Activated CD4-positive, CD25-positive, alpha-beta regulatory T cell treated with anti-CD3 and anti-CD28 coated beads, Interleukin-2, amount 50 U/mL, for 16 hours (primary cell): Measurements from ENCODE around the gene HOTAIR.

Experiments
- DNase-seq: peaks from one replicate; pipeline ENCODE4 v3.0.0-alpha.2; 2020; ENCODE audit warnings: low read depth, low spot score

The HOTAIR gene

GRCh38 chr12:54000116-54001114 lies 25.7 kb upstream of the HOTAIR start, which contains the start of gene HOXC9:
HOXC9 (plus strand) TSS chr12:54000161; CDS start chr12:54000189, 28 bp downstream.
- DNase-seq, result no peak

- DNase-seq, result no peak
These were observed 24.9 kb upstream of the HOTAIR start for GRCh38 chr12:53999559-54000115.

- DNase-seq, result no peak
These were observed 24.1 kb upstream of the HOTAIR start for GRCh38 chr12:53998900-53999236.

GRCh38 chr12:53998110-53998899 lies 23.6 kb upstream of the HOTAIR start:
- no peak for DNase-seq

- DNase-seq, result no peak
These were observed 22.7 kb upstream of the HOTAIR start for GRCh38 chr12:53997204-53998109.

GRCh38 chr12:53996240-53997203 lies 21.8 kb upstream of the HOTAIR start:
- DNase-seq, result no peak

- no peak for DNase-seq
These were observed 20.9 kb upstream of the HOTAIR start for GRCh38 chr12:53995378-53996239.

GRCh38 chr12:53995002-53995377 lies 20.2 kb upstream of the HOTAIR start:
- no peak for DNase-seq

GRCh38 chr12:53994264-53995001 lies 19.7 kb upstream of the HOTAIR start:
- no peak for DNase-seq

- no peak for DNase-seq
These were observed 19.2 kb upstream of the HOTAIR start for GRCh38 chr12:53994009-53994263.

GRCh38 chr12:53993162-53994008 lies 18.6 kb upstream of the HOTAIR start:
- no peak for DNase-seq

GRCh38 chr12:53992377-53992889 lies 17.7 kb upstream of the HOTAIR start:
- DNase-seq, result no peak

GRCh38 chr12:53991077-53991460 lies 16.3 kb upstream of the HOTAIR start:
- DNase-seq, result no peak

GRCh38 chr12:53990311-53991076 lies 15.7 kb upstream of the HOTAIR start:
- no peak for DNase-seq

GRCh38 chr12:53989227-53990113 lies 14.7 kb upstream of the HOTAIR start:
- no peak for DNase-seq
